Measurements from ENCODE around the gene B4GALT6.

B4GALT6 gene

DNA sequence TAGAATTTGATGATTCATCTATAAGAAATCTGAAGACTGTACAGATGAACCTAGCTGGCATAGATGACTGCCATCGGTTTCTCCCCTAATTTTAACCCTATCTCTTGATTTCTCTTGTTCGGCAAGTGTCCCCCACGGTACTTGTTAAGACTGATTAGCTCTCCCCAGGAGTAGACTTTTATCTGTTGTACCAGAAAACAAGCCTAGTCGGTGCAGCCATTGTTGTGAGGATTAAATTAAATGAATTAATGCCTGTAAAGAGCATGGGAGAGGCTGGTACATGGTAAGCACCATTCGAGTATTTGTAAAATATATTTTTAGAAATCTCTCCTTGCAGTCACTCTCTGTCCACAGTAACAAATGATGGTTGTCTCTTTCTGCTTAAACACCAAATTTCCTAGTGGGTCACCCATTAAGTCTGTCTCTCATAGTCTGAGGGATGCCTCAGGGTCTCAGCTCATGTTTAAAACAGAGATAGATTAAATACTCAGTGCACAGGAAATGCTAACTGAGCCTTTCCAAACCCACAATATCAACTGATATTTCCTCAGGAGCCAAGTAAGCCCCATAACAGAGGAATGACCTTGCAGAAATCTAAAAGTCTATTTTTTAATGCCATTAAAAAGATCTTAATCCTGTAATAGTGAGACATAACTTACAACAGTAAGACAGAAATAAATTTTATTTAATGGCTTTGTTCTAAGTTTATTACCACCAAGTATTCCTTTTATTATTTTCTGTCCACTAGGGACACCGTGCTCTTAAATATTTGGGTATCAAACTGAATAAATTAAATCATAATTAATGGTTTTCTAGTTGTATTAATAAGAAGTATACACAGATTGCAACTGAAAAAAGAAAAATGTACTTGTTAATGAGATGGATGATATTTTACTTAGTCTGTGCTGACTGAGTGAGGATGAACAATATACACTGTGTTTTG lies 2.9 kb upstream of the B4GALT6 start:
- DNase-seq (ENCODE audit: low spot score), result no peak

DNA sequence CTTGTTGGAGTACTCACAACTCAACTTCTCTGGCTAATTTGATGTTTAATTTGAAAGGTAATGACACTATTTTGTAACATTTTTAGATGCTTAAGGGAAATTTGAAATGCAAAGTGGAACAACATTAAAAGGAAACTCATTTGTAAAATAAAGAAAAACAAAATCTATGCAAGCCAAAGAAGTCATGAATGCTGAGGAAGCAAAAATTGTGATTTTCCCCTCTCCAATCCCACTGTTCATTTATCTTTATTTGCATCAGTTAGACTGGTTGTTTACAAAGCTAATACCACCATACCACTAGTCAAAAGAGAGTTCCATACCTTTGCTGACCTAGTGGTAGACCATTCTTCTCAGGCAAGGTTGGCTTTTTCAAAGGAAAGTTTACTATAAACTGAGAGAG lies 2.2 kb upstream of the B4GALT6 start:
- DNase-seq (ENCODE audit: low spot score), result no peak

DNA sequence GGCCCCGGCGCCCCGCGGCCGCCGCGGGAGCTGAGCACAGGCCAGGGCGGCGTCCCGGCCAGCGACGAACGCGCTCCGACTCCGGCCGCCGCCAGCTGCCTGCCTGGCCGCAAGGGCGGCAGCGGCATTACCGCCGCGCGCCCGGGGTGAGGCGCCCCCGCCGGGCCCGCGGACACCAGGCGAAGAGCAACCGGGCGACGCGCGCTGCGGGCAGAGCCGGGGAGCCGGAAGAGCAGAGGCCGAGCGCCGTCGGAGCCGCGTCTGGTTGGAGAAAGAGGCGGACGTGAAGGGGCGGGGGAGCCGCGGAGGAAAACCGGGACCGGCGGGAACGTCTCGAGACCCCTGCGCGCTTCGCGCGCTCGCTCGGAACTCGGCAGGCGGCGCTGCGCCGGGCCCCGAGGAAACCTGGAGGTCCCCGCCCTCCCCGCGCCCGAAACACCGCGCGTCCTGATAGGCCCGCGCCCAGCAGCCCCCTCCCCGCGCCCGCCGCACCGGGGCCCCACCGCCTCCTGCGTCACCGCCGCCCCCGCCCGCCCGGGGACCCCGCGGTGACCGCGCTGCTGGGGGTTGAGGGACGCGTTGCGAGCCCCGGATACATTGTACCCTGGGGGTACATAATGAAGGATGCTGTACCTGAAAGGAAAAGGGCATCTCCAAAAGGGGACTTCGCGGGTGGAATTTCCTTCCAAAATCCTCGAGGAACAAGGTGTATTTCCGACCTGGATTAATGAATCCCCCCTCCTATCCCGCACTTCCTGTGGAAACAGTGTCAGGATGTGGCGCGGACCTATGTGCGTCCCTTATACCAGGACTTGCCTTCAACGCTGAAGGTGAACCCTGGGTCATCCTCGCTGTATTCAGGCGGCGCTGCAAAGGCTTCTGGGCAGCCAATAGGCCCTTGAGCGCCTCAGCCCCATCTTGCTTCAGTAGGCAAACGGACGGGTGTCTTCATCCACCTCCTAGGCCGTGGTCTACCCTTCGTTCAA lies 1.0 kb upstream of the B4GALT6 start:
- DNase-seq (ENCODE audit: low spot score), result no peak

DNA sequence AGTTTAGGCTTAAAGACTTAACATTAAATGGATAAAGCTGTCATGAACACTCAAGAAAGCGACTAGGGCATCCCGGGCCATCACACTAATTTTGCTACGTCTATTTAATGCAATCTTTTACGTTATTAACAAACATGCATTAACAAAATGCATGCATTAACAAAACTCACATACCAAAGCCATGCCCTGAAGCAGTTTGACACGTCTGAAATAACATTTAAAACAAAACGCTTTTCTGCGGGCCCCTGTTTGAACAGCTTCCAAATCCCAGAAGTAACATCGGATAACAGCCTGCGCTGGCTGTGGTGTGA lies 458 bp downstream of the B4GALT6 start:
- no peak for DNase-seq (ENCODE audit: low spot score)

DNA sequence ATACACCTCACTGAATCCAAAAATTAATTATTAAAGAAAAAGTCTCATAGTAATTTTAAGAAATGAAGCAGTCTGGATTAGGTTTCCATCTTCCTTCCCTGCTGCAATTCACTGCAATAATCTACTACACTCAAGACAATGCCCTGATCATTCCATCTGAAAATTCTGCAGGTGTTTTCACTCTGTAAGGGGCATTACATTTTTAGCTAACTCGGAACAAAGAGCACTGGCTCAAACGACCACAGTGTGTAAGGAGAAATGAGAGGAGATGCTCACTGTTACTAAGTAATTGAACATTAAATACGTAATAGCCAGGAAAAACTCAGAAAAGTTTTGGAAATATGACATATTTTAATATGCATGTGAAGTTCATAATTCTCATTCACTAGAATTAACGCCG lies 1.3 kb downstream of the B4GALT6 start:
- no peak for DNase-seq (ENCODE audit: low spot score)

DNA sequence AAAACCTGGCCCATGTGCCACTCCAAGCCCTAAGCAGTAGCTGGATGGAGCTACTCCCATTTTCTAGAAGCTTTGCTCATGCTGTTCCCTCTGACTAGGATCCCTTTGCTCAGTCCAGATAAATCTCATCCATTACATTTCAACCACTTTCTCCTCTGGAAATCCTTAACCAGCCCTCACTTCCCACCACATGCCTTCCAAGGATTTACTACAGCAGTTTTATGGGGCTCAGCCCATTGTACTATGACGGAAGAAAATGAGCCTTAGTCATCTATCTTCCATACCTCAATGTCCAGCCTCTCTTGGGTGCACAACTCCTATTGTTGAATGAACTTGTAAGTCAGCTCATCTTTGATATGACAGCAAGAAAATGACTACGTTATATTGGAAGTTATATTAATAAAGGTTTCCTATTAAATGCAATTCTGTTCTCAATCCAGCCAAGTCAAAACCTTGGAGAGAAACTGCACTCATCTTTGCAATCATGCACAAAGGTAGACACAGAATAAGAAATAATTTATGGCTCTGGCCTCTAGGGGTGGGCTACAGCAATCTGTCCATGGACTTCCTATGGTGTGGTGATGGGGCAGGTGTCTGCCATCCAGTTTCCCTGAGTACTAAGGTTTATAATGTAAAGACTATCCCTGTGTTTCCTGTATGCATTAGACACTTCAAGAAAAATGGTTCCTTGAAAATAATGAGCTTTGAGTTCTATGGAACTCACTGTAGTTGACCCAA lies 3.4 kb downstream of the B4GALT6 start:
- DNase-seq (ENCODE audit: low spot score), result no peak

DNA sequence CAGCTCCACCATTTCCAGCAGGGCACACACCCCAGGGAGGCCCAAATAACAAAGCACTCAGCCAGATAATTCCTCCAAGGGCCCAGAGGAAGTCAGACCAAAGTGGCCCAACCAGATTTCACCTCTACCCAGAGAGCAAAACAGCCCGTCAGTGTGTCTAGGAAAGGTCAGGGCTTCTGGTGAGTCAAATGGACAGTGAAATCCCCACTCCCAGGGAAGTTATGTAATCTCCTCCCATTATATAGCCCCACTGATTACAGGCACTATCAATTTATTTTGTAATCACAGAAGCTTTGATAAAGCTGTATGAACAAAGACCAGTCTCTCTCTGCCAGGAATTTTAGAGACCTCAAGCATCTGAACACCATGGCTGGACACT lies 4.0 kb downstream of the B4GALT6 start:
- DNase-seq (ENCODE audit: low spot score), result no peak

DNA sequence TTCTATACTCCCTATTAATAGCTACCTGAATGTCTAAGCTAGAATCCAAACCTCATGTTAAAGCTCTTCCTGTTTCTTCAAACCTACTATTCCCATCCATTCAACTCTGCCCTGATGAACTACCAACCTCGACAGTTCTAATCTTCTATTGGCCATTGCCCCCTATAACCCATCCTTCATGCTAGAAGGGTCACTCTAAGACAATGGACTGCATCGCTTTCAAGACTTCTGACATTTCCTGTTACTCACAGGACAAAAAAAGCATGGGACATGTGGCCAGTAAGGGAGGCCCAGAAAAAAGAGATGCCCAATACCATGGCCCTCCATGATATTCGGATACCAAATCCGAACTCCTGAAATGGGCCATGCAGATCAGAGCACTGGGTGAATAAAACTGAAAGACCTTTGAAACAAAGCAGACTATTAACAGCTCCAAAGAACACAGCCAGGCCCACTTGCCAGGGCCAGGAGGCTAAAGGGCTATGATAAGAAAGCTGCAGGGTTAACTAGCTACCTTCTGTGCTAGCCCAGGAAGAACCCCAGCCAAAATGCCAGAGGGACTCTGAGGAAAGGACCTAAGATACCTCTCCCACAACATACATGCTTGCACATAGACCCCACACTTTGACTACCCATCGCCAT lies 4.5 kb downstream of the B4GALT6 start:
- no peak for DNase-seq (ENCODE audit: low spot score)

DNA sequence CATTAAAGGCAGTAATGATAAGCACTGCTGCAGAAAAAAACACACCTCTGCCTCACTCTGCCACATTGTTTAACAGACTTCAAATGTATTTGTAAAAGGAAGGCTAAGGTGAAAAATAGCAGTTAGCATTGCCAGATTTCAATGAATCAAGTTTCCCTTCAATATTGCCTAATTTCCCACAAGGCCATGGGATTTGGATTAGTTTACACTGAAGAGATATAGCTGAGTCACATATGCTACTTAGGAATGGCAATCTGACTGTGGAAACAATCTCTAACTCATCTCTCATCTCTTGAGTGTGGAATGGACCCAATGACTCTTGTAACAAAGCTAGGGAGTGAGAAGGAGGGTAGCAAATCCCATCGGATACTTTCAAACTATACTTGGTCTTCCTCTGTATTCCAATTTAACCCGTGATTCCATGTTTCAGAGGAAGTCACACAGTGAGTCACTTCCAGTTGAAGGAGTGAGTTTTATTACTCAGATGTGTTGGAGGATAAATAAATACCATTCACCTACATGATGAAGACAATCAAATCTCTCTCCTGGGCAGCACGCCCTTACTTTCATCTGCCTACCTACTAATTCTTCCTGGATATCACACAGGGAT lies 5.1 kb downstream of the B4GALT6 start:
- no peak for DNase-seq (ENCODE audit: low spot score)

DNA sequence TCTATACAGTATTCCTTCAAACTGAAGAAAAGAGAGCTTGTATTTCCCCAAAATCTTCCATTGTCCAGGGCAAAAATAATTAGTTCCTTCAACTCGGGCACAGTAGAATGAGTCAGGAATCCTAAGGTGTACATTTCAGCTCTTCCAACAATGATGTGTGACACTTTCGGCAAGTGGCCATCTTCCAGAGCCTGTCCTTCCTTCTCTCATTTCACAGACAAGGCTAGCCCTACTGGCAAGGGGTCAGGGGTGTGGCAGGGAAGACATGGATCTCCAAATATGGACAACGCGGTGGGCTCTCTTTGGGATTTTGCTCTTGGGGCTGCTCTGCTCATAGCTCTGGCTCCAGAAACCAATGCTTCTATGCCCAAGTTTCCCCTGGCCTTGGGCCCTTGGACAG lies 6.0 kb downstream of the B4GALT6 start:
- DNase-seq (ENCODE audit: low spot score), result no peak

DNA sequence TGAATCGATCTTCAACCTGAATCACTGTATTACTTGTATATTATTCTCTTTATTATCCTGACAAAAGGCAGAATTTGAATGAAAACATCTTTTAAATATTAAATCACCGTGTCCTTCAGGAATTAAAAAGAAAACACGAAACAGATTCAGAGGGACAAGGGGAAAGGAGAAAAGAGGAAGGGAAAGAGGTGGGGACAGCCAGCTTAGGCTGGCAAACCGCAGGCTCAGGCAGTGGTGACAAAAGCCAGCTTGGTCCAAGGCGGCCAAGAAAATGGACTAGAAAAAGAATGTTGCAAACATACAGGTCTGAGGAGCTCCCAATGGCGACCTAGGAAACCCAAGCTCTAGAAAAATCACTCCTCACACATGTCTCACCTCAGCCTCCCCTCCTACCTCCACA lies 6.8 kb downstream of the B4GALT6 start:
- DNase-seq (ENCODE audit: low spot score), result no peak

DNA sequence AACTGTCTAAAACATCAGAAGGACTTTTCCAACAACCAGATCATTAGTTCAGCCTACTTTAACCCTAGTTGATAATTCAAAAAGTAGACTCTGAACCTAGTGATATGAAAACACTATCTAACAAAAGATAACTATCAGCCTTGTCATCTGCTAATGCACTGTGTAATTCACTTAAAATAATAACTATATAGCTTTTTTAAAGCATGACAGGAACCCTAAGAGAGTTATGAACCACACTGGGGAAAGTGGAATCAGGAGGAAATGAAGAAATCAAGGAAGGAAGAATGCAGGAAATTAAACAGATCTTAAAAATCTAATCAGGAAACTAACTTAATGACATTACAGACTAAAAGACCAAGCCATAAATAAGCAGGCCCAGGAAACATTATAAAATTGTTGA lies 9.0 kb downstream of the B4GALT6 start:
- DNase-seq (ENCODE audit: low spot score), result no peak

DNA sequence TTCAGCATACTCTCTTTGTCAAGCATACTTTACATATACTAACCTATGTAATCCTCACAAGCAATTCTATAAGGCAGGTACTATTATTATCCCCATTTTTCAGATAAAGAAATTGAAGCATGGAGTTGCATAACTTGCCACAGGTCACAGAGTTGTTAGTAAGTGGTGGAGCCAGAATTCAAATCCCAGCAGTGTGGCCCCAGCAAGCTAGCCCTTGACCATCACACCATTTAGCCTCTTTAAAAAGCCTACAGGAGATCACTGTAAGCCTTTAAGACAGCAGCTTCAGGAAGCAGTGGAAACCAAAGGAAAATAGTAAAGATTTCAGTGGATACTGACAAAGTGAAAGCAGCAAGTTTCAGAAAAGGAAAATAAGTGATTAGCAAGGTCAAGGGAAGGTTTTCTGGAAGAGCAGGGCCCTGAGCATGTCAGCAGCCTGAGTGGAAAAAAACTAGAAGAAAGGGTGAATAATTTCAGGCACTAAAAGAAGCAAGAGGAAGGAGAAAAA lies 11.7 kb downstream of the B4GALT6 start:
- no peak for DNase-seq (ENCODE audit: low spot score)

DNA sequence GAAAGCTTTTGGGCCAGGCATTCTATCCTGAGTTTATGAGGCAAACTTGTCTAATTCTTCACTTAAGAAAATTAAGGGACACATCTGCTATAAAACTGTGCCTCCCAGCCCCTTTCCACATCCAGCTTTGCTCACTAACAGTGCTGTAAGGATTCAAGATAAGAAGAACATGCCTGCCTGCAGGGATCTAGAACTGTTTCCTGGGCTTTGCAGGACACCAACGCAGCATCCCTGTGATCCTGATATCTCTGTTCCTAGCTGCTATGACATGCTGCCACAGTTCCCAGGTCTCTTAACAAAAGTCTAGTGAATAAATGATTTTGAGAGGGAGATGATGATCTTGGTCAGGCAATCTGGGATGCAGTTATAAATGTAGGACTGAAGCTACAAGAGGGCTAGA lies 12.4 kb downstream of the B4GALT6 start:
- no peak for DNase-seq (ENCODE audit: low spot score)

DNA sequence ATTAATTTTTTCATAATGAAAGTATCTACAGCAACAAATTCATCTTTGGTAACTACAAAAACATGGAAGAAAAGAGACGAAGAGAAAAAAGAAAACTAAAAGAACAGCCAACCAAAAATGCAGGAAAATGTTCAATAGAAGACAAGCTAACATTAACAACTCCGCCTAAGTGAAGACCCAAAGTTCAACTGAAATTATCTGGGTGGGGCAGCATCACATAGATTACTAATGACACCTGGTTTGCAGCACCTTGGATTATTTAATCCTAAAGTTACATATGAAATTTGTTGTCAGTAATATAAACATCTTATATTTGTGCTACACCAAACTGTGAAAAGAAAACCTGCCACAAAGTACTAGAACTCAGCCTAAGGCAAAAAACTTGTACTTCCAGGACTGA lies 14.8 kb downstream of the B4GALT6 start:
- no peak for DNase-seq (ENCODE audit: low spot score)

DNA sequence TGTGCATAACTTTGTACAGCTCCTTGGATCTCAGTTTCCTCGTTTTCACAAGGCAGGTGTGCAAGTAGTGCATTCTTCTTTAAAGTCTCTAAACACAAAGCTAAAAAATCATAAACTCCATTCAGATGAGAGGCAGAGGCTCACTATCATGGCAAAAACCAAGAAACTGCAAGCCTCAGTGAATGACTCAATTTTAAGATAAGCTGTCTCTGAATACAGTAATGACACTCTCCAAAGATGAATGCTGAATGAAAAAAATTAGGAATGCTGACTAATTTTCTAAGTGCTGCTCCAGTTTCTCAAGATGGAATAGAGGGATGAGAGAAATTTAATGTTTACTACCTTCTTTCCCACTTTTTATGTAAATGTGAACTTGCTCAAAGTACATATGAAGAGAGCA lies 17.2 kb downstream of the B4GALT6 start:
- no peak for DNase-seq (ENCODE audit: low spot score)

DNA sequence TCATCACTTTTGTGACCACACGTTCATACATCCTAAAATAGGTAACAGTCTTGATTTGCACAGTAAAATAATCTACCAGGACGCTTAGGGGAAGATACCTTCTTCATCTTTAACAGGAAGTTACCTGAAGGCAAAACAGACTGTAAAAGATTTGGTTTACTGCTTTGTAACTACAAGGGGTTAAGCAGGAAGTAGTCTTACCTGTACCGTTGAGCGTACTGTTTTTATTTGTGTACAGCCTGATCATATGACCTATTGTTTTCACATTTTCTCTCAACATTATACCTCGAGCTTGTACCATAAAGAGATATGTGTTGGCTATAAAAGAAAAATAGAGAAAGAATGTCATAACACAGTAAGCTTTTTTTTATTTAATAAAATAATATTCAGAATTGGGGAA lies 18.3 kb downstream of the B4GALT6 start:
- DNase-seq (ENCODE audit: low spot score), result no peak

DNA sequence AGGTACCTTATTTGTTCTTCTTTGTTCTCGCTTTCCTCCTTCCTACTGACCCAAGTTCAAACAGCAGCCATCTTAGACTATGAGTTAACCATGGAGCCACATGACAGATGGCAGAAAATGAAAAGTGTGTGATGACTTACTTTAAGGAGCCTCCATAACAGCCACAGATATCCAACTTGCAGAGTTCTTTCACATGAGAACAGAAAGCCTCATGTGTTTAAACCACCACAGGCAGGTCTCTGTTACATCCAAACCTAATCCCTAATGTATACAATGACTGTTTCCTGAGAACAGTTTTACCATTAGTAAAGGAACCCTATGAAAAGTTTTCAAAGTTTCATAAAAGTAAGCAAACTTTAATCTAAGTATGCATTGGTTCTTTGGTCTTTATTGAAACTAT lies 20.3 kb downstream of the B4GALT6 start:
- no peak for DNase-seq (ENCODE audit: low spot score)

DNA sequence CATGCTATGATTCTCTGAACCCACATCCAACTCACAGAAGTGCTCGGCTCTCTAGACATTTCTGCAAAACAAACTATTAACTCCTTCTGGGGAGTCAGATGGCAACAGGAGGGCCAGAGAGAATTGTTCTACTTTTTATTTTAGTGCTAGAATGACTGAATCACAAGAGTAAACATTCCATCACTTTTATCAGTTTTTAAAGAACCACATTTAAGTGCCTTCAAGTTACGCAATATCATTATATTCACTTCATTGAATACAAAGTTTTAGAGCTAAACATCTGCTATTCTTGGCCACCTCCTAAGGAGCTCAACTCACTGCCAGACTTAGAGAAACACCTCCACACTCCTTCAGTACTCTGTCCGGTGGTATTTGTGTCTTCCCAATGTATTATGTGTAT lies 22.4 kb downstream of the B4GALT6 start:
- no peak for DNase-seq (ENCODE audit: low spot score)

DNA sequence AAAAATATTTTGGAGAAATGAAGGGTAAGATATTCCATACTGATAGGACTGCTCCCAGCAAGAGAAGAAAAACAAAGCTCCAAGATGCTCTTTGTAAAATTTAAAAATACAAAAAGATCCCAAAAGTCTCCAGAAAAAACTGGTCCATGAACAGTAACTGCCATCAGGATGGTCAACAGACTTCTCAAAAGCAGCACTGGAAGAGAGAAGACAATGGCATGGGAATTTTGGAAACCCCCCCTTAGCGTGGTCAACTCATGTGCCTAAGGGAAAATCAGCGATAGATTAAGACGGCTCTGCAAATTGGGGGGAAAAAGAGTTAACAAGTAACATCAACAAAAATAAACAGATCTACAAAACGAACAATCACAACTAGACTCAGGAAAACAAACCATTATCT lies 23.6 kb downstream of the B4GALT6 start:
- DNase-seq (ENCODE audit: low spot score), result no peak

DNA sequence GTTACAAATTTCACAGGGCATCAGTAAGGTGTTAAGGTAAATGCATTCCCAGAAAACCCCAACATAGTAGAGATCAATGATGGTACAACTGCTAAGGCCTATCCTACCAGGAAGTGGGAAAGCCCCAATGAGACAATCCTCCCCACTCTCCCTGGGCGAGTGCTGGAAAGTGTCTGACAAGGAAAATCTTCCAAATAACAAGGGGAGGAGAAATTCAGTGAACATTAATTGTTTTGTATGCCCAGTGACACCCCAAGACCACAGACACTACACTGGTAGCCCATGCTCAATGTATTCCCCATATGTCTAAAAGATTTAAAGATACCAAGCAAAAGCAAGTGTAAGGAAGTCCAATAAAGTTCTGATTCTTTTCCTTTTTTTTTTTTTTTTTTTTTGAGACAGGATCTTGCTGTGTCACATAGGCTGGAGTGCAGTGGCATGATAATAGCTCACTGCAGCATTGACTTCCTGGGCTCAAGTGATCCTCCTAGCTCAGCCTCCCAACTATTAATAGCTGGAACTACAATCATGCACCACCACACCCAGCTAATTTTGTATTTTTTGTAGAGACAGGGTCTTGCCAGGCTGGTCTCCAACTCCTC lies 24.7 kb downstream of the B4GALT6 start:
- DNase-seq (ENCODE audit: low spot score), result no peak

All from pons (tissue), 1 donor.